Mesenchymal stem cell (in vitro differentiated cells and primary cell): ENCODE data around the gene ECI1.

ENCODE experiments used
- DNase-seq: peaks from one replicate; pipeline ENCODE4 v3.0.0-alpha.2; 2013
- H2AFZ ChIP-seq: one replicate; pipeline ENCODE4 v1.6.1; 2013; ENCODE audit warnings: low read depth, mild to moderate bottlenecking, control low read depth, inconsistent platforms, low read length, moderate library complexity
- H2AK5ac ChIP-seq: 2 replicates; pipeline ENCODE4 v1.6.1; 2013; ENCODE audit warnings: low read length, moderate library complexity, mild to moderate bottlenecking, inconsistent platforms; ENCODE audit not compliant: severe bottlenecking
- H2BK120ac ChIP-seq: one replicate; pipeline ENCODE4 v1.6.1; 2013; ENCODE audit warnings: low read depth, mild to moderate bottlenecking, inconsistent platforms, low read length, moderate library complexity
- H2BK12ac ChIP-seq, 2 experiments: one replicate each; pipeline ENCODE4 v1.6.1; 2013; ENCODE audit warnings: inconsistent platforms in 2 of 2, low read length in 2 of 2, mild to moderate bottlenecking in 2 of 2, moderate library complexity in 2 of 2, control low read depth in 1 of 2
- H2BK15ac ChIP-seq: one replicate; pipeline ENCODE4 v1.6.1; 2013; ENCODE audit warnings: mild to moderate bottlenecking, low read depth, inconsistent platforms; ENCODE audit not compliant: poor library complexity, severe bottlenecking
- H2BK5ac ChIP-seq: 2 replicates; pipeline ENCODE4 v1.6.1; 2013; ENCODE audit warnings: low read depth, mild to moderate bottlenecking, low read length, control low read depth, inconsistent platforms; ENCODE audit not compliant: poor library complexity, severe bottlenecking
- H3K14ac ChIP-seq, 2 experiments: one replicate each; pipeline ENCODE4 v1.6.1; 2013; ENCODE audit warnings: inconsistent platforms in 2 of 2, low read length in 2 of 2, control low read depth in 1 of 2, mild to moderate bottlenecking in 1 of 2, moderate library complexity in 1 of 2
- H3K18ac ChIP-seq, 2 experiments: one replicate each; pipeline ENCODE4 v1.6.1; 2013; ENCODE audit warnings: inconsistent platforms in 2 of 2, low read length in 2 of 2, control low read depth in 1 of 2, low read depth in 1 of 2, mild to moderate bottlenecking in 1 of 2
- H3K23ac ChIP-seq, 2 experiments: one replicate each; pipeline ENCODE4 v1.6.1; 2013; ENCODE audit warnings: inconsistent platforms in 2 of 2, low read length in 2 of 2, mild to moderate bottlenecking in 2 of 2, moderate library complexity in 2 of 2, control low read depth in 1 of 2
- H3K27ac ChIP-seq: 2 replicates; pipeline ENCODE4 v1.5.1; 2013; ENCODE audit warnings: mild to moderate bottlenecking, moderate library complexity, low read length, control low read depth, inconsistent platforms; ENCODE audit not compliant: poor library complexity, severe bottlenecking
- H3K27me3 ChIP-seq, 2 experiments: 2 replicates each; pipeline versions ENCODE4 v1.6.1 to v1.7.0; 2013; ENCODE audit warnings: low read length in 2 of 2, mild to moderate bottlenecking in 2 of 2, moderate library complexity in 2 of 2, control low read depth in 1 of 2, inconsistent platforms in 1 of 2; ENCODE audit not compliant: control insufficient read depth in 1 of 2, insufficient read depth in 1 of 2
- H3K36me3 ChIP-seq, 2 experiments: 2 replicates each; pipeline versions ENCODE4 v1.6.1 to v1.7.0; 2013; ENCODE audit warnings: low read length in 2 of 2, control low read depth in 1 of 2, inconsistent platforms in 1 of 2, low read depth in 1 of 2, mild to moderate bottlenecking in 1 of 2; ENCODE audit not compliant: insufficient read depth in 2 of 2, control insufficient read depth in 1 of 2
- H3K4ac ChIP-seq, 2 experiments: one replicate each; pipeline ENCODE4 v1.6.1; 2013; ENCODE audit warnings: inconsistent platforms in 2 of 2, low read length in 2 of 2, mild to moderate bottlenecking in 2 of 2, moderate library complexity in 2 of 2, control low read depth in 1 of 2, low read depth in 1 of 2
- H3K4me1 ChIP-seq: 2 replicates; pipeline ENCODE4 v1.6.1; 2013; ENCODE audit warnings: low read depth, low read length, control low read depth; ENCODE audit not compliant: control insufficient read depth, insufficient read depth
- H3K4me2 ChIP-seq: 2 replicates; pipeline ENCODE4 v1.6.1; 2013; ENCODE audit warnings: low read length, mild to moderate bottlenecking, inconsistent platforms; ENCODE audit not compliant: poor library complexity, severe bottlenecking
- H3K4me3 ChIP-seq, 2 experiments: 2 replicates each; pipeline versions ENCODE4 v1.5.1 to v1.7.0; 2013; ENCODE audit warnings: low read length in 2 of 2, mild to moderate bottlenecking in 2 of 2, control low read depth in 1 of 2, low read depth in 1 of 2; ENCODE audit not compliant: insufficient read depth in 1 of 2
- H3K79me1 ChIP-seq: replicated peaks from 2 replicates; pipeline ENCODE4 v1.6.1; 2013; ENCODE audit warnings: mild to moderate bottlenecking, control low read depth, low read length, inconsistent platforms; ENCODE audit not compliant: poor library complexity, severe bottlenecking
- H3K9ac ChIP-seq: 2 replicates; pipeline ENCODE4 v1.7.0; 2013; ENCODE audit warnings: mild to moderate bottlenecking, low read length, moderate library complexity
- H3K9me3 ChIP-seq: 2 replicates; pipeline ENCODE4 v1.7.0; 2013; ENCODE audit warnings: mild to moderate bottlenecking, low read length; ENCODE audit not compliant: control insufficient read depth
- H4K8ac ChIP-seq: one replicate; pipeline ENCODE4 v1.6.1; 2013; ENCODE audit warnings: inconsistent platforms, mild to moderate bottlenecking, low read length, moderate library complexity
- H4K91ac ChIP-seq: one replicate; pipeline ENCODE4 v1.6.1; 2013; ENCODE audit warnings: mild to moderate bottlenecking, low read length, inconsistent platforms
- WGBS: methylation state at CpG from one replicate; pipeline ENCODE4 v1.1.7; 2013; ENCODE audit warnings: mixed read lengths; 5-methylcytosine and 5-hydroxymethylcytosine counted together

Gene ECI1

GRCh38 chr16:2195322-2196161 is 55.8 kb downstream of the ECI1 start:
- peak overlapping the region in 1 of 2 experiments; percentile 6 for H3K23ac ChIP-seq
- no peak overlapping the region for H3K14ac ChIP-seq
- peak overlapping the region; percentile 85 for H3K4me2 ChIP-seq
- no peak overlapping the region for H3K9ac ChIP-seq
- peaks cover 5% of the 10 kb centered on the region for H3K9me3 ChIP-seq
- H3K27me3 ChIP-seq = peaks cover 51 to 63% of the 10 kb centered on the region in 2 experiments
- no peak overlapping the region for H2BK120ac ChIP-seq
- H3K18ac ChIP-seq = no peak overlapping the region
- WGBS = 10% methylated on average over 30 of the region's 49 CpGs
- H3K79me1 ChIP-seq = no peaks in the 10 kb centered on the region
- H4K91ac ChIP-seq = no peak overlapping the region
- H2BK5ac ChIP-seq = no peak overlapping the region
- no peaks in the 10 kb centered on the region for H3K36me3 ChIP-seq
- no peak overlapping the region for H2BK15ac ChIP-seq
- no peak overlapping the region for H2BK12ac ChIP-seq
- no peak overlapping the region for H3K27ac ChIP-seq
- H2AK5ac ChIP-seq = no peak overlapping the region
- no peak overlapping the region for H4K8ac ChIP-seq
- peaks cover 20% of the 10 kb centered on the region for H3K4me1 ChIP-seq
- DNase-seq = no peak
- H3K4ac ChIP-seq = no peak overlapping the region
- no peak overlapping the region for H2AFZ ChIP-seq
- H3K4me3 ChIP-seq = no peak overlapping the region

DNA sequence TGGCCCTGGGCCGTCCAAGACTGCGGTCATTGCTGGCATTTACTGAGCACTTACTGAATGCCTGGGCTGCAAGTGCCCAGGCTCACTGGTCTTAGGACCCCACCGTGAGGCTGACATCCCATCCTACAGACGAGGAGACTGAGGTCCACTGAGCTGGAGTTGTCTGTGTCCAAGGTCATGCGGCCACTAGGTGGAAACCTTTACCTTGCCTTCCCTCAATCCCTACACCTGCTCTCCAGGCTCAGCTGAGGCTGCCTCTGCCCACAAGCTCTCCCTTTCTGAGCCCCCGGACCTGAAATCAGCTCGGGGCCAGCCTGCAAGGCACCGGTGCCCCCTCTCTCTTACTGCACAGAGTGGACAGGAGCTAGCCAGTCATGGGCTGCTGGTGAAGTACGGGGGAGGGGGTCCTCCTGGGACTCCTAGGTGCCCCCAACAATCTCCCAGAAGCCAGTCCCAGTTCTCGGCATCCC is 56.5 kb downstream of the ECI1 start:
- peak; percentile 26 for DNase-seq
- H3K4me3 ChIP-seq = no peak overlapping the region
- H2AK5ac ChIP-seq = no peak overlapping the region
- H3K4ac ChIP-seq = no peak overlapping the region
- peaks cover 44 to 56% of the 10 kb centered on the region in 2 experiments for H3K27me3 ChIP-seq
- no peak overlapping the region for H2AFZ ChIP-seq
- no peaks in the 10 kb centered on the region for H3K79me1 ChIP-seq
- no peak overlapping the region for H2BK120ac ChIP-seq
- H2BK5ac ChIP-seq = no peak overlapping the region
- no peak overlapping the region for H3K27ac ChIP-seq
- H3K4me1 ChIP-seq = peaks cover 20% of the 10 kb centered on the region
- no peaks in the 10 kb centered on the region for H3K9me3 ChIP-seq
- no peak overlapping the region for H3K9ac ChIP-seq
- H3K36me3 ChIP-seq = no peaks in the 10 kb centered on the region
- H2BK12ac ChIP-seq = no peak overlapping the region
- H3K23ac ChIP-seq = no peak overlapping the region
- H2BK15ac ChIP-seq = no peak overlapping the region
- WGBS = 12% methylated on average over 9 of the region's 10 CpGs
- peak overlapping the region; percentile 8 for H3K4me2 ChIP-seq
- no peak overlapping the region for H4K8ac ChIP-seq
- H3K14ac ChIP-seq = no peak overlapping the region
- no peak overlapping the region for H3K18ac ChIP-seq
- H4K91ac ChIP-seq = no peak overlapping the region

- no peak overlapping the region for H2AK5ac ChIP-seq
- DNase-seq = peak; percentile 41
- no peak overlapping the region for H4K91ac ChIP-seq
- H3K36me3 ChIP-seq = no peaks in the 10 kb centered on the region
- peaks cover 38 to 51% of the 10 kb centered on the region in 2 experiments for H3K27me3 ChIP-seq
- no peak overlapping the region for H3K23ac ChIP-seq
- H2AFZ ChIP-seq = no peak overlapping the region
- no peak overlapping the region for H2BK15ac ChIP-seq
- no peak overlapping the region for H3K18ac ChIP-seq
- H3K4me2 ChIP-seq = no peak overlapping the region
- no peak overlapping the region for H3K4ac ChIP-seq
- 55% methylated on average over 11 of the region's 16 CpGs for WGBS
- H3K14ac ChIP-seq = no peak overlapping the region
- H2BK120ac ChIP-seq = no peak overlapping the region
- no peak overlapping the region for H4K8ac ChIP-seq
- peaks cover 23% of the 10 kb centered on the region for H3K4me1 ChIP-seq
- H2BK5ac ChIP-seq = no peak overlapping the region
- no peaks in the 10 kb centered on the region for H3K9me3 ChIP-seq
- H3K27ac ChIP-seq = no peak overlapping the region
- no peak overlapping the region for H3K9ac ChIP-seq
- no peaks in the 10 kb centered on the region for H3K79me1 ChIP-seq
- H2BK12ac ChIP-seq = no peak overlapping the region
- H3K4me3 ChIP-seq = no peak overlapping the region
Measured at GRCh38 chr16:2194166-2194834, 57.1 kb downstream of the ECI1 start.

GRCh38 chr16:2191446-2191706 is 60.0 kb downstream of the ECI1 start:
- Histone ChIP-seq H2BK15ac (no peak overlapping the region), H4K8ac (no peak overlapping the region), H3K14ac (no peak overlapping the region), H2AK5ac (no peak overlapping the region), H3K4me2 (no peak overlapping the region), H3K4me3 (no peak overlapping the region), H3K36me3 (no peaks in the 10 kb centered on the region), H3K9ac (no peak overlapping the region), H3K79me1 (no peaks in the 10 kb centered on the region), H3K23ac (no peak overlapping the region), H3K4ac (no peak overlapping the region), H3K18ac (no peak overlapping the region), H3K27me3 (peaks cover 16 to 28% of the 10 kb centered on the region in 2 experiments), H2BK120ac (no peak overlapping the region), H4K91ac (no peak overlapping the region), H2AFZ (no peak overlapping the region), H2BK12ac (no peak overlapping the region), H3K27ac (no peak overlapping the region), H3K4me1 (peaks cover 17% of the 10 kb centered on the region), H2BK5ac (no peak overlapping the region), H3K9me3 (no peaks in the 10 kb centered on the region)
- 90% methylated on average over 11 of the region's 11 CpGs for WGBS
- no peak for DNase-seq
